ENCODE results near the gene SCCPDH. TPM values are rescaled to one million over a fixed set of nuclear protein-coding genes. Genes with fewer than 3 reads are reported as not detected.
A peak's percentile ranks its signal among the peaks of the same experiment; 100 is the strongest.

Gene SCCPDH
- total RNA-seq, 2 donors from 2014 or later, result 25.1 to 28.9 TPM

DNA sequence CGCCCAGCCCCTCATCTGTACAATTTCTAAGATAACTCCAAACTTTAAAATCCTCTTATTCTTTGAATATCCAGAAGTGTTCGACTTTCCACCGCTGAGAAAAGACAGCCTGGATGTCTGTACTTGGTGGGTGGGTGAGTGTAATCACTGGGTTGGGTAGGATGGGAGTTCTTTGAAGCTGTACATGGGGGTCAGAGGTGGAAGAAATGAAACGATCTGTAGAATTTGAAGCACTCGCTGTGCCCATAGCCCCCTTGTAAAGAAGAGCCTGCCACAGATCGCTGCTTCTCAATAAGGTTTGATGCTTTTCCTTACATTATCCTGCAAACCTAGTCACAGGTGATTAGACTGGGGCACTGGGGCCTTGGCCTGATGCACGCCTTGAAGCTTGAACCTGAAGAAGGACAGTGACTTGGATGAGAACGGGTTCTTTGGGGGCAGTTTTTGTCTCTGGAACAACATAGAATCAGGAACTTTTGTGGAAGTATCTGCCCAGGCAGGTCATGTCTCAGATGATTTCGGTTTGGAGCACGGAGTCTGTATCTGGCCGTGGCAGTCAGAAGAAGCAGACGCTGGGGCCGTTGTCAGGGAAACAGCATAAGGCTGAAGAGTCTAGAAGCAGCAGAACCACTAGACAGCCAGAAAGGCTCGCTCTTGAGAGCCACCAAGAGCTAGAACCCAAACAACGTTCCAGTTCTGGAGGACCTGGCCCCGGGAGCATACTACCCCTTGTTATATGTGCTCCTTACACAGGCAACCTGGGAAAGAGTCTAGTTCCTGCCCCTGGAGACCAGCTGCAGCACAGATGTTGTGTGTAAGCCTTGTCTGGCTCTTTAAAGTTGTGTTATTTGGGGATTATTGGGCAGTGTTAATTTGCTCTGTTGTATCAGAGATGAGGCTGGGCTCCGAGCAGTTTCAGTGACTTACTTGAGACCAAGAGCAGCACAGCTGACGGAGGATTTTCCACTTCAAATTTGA, 45.1 kb upstream of the SCCPDH start:
- Histone ChIP-seq H3K27ac (ENCODE audit: low read depth, low read length) (no peak overlapping the region), H3K36me3 (ENCODE audit: control insufficient read depth, insufficient read depth, low read length) (no peaks in the 10 kb centered on the region), H3K4me3 (ENCODE audit: low read length) (no peak overlapping the region), H3K4me1 (ENCODE audit: control insufficient read depth, insufficient read depth, low read length) (no peaks in the 10 kb centered on the region), H3K27me3 (ENCODE audit: control insufficient read depth, insufficient read depth, low read length, poor library complexity, severe bottlenecking) (no peaks in the 10 kb centered on the region), H3K9ac (ENCODE audit: extremely low read depth, low read length, poor library complexity, severe bottlenecking) (no peak overlapping the region), H3K9me3 (ENCODE audit: control insufficient read depth, low read length) (no peaks in the 10 kb centered on the region)
- Mint-ChIP-seq H3K4me3 (no peak overlapping the region), H3K4me1 (no peaks in the 10 kb centered on the region), H3K27me3 (ENCODE audit: insufficient read depth) (no peaks in the 10 kb centered on the region), H3K27ac (no peak overlapping the region), H3K36me3 (ENCODE audit: low read depth) (no peaks in the 10 kb centered on the region), H3K9me3 (no peaks in the 10 kb centered on the region)
- TF ChIP-seq, protein P1, sequence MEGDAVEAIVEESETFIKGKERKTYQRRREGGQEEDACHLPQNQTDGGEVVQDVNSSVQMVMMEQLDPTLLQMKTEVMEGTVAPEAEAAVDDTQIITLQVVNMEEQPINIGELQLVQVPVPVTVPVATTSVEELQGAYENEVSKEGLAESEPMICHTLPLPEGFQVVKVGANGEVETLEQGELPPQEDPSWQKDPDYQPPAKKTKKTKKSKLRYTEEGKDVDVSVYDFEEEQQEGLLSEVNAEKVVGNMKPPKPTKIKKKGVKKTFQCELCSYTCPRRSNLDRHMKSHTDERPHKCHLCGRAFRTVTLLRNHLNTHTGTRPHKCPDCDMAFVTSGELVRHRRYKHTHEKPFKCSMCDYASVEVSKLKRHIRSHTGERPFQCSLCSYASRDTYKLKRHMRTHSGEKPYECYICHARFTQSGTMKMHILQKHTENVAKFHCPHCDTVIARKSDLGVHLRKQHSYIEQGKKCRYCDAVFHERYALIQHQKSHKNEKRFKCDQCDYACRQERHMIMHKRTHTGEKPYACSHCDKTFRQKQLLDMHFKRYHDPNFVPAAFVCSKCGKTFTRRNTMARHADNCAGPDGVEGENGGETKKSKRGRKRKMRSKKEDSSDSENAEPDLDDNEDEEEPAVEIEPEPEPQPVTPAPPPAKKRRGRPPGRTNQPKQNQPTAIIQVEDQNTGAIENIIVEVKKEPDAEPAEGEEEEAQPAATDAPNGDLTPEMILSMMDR (conservative IDR thresholded peaks at IDR 0.05), result no peak
- WGBS, 2 experiments (ENCODE audit: insufficient coverage in 1 of 2, insufficient read length in 1 of 2), result 89 to 92% methylated on average over 12 to 18 of the region's 18 CpGs
- DNase-seq, result no peak

DNA sequence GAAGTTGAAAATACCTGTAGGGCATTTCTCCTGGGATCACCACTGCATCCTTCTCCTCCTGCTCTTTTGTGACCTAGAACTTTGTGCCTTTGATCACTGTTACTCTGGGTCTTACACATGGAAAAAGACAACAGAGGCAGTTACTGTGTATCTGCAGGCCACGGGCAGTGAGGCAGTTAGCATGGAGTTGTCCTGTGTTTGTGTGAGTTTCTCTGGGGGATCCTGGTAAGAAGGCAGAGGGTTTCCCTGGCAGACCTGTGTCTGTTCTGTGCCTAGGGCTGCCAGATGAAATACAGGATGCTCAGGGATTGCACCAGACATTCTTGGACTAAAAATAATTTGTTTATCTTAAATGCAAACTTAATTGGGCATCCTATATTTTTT, 44.4 kb upstream of the SCCPDH start:
- WGBS, 2 experiments (ENCODE audit: insufficient coverage in 1 of 2, insufficient read length in 1 of 2), result 83 to 100% methylated on average over 1 of the region's 1 CpG
- H3K27ac ChIP-seq (ENCODE audit: low read depth, low read length), result no peak overlapping the region

DNA sequence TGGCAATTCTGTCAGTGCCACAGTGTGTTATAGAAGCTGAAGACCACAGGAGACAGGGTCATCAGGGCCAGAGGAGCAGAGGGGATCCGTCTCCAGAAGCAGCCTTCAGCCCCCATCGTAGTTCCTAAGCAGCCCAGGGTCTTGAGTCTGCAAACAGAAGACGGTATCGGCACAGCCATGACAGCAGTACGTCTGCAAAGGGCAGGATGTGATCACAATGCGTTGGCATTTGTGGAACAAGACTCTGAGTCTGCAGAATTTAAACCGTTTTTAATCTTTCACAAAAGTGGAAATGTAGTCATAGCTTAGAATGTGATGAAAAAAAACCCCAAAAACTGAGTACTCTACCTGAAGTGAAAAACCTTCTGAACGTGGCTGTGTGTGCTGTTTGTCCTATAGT, 44.0 kb upstream of the SCCPDH start:
- H3K27ac Mint-ChIP-seq, result no peak overlapping the region
- H3K4me3 Mint-ChIP-seq, result no peak overlapping the region
- Histone ChIP-seq H3K4me3 (ENCODE audit: low read length) (no peak overlapping the region), H3K27ac (ENCODE audit: low read depth, low read length) (peak overlapping the region; percentile 84), H3K4me1 (ENCODE audit: control insufficient read depth, insufficient read depth, low read length) (no peaks in the 10 kb centered on the region), H3K27me3 (ENCODE audit: control insufficient read depth, insufficient read depth, low read length, poor library complexity, severe bottlenecking) (no peaks in the 10 kb centered on the region), H3K9me3 (ENCODE audit: control insufficient read depth, low read length) (no peaks in the 10 kb centered on the region), H3K9ac (ENCODE audit: extremely low read depth, low read length, poor library complexity, severe bottlenecking) (no peak overlapping the region), H3K36me3 (ENCODE audit: control insufficient read depth, insufficient read depth, low read length) (no peaks in the 10 kb centered on the region)
- TF ChIP-seq, protein P1 (conservative IDR thresholded peaks at IDR 0.05), result no peak
- H3K4me1 Mint-ChIP-seq, result no peaks in the 10 kb centered on the region
- DNase-seq, result no peak
- 88 to 96% methylated on average over 8 of the region's 8 CpGs for WGBS, 2 experiments (ENCODE audit: insufficient coverage in 1 of 2, insufficient read length in 1 of 2)
- no peaks in the 10 kb centered on the region for H3K9me3 Mint-ChIP-seq
- H3K36me3 Mint-ChIP-seq (ENCODE audit: low read depth), result no peaks in the 10 kb centered on the region
- H3K27me3 Mint-ChIP-seq (ENCODE audit: insufficient read depth), result no peaks in the 10 kb centered on the region

More for the DNA sequence above, 44.4 kb upstream of the SCCPDH start:
- H3K27me3 Mint-ChIP-seq (ENCODE audit: insufficient read depth), result no peaks in the 10 kb centered on the region
- Histone ChIP-seq H3K36me3 (ENCODE audit: control insufficient read depth, insufficient read depth, low read length) (no peaks in the 10 kb centered on the region), H3K9ac (ENCODE audit: extremely low read depth, low read length, poor library complexity, severe bottlenecking) (no peak overlapping the region), H3K9me3 (ENCODE audit: control insufficient read depth, low read length) (no peaks in the 10 kb centered on the region), H3K4me1 (ENCODE audit: control insufficient read depth, insufficient read depth, low read length) (no peaks in the 10 kb centered on the region), H3K27me3 (ENCODE audit: control insufficient read depth, insufficient read depth, low read length, poor library complexity, severe bottlenecking) (no peaks in the 10 kb centered on the region), H3K4me3 (ENCODE audit: low read length) (no peak overlapping the region)
- H3K36me3 Mint-ChIP-seq (ENCODE audit: low read depth), result no peaks in the 10 kb centered on the region
- no peaks in the 10 kb centered on the region for H3K9me3 Mint-ChIP-seq
- no peak overlapping the region for H3K27ac Mint-ChIP-seq
- TF ChIP-seq, protein P1 (conservative IDR thresholded peaks at IDR 0.05), result no peak
- no peaks in the 10 kb centered on the region for H3K4me1 Mint-ChIP-seq
- H3K4me3 Mint-ChIP-seq, result no peak overlapping the region
- no peak for DNase-seq

All from endodermal cell (in vitro differentiated cells).